Brain microvascular endothelial cell (primary cell): ENCODE measurements around the gene NPS.
A peak's percentile ranks its signal among the peaks of the same experiment; 100 is the strongest.

ENCODE experiments used
- DNase-seq: peaks from one replicate; pipeline ENCODE4 v3.0.0-alpha.2; 2020
- H3K27ac ChIP-seq: fragments of 250-450 bp; sonication (Bioruptor Pico); 2 replicates; pipeline ENCODE4 v1.5.1; 2020; ENCODE audit warnings: mild to moderate bottlenecking, moderate library complexity
- H3K27me3 ChIP-seq: fragments of 250-450 bp; sonication (Bioruptor Pico); replicated peaks from 2 replicates; pipeline ENCODE4 v1.5.1; 2020; ENCODE audit warnings: mild to moderate bottlenecking
- H3K36me3 ChIP-seq: fragments of 250-450 bp; sonication (Bioruptor Pico); replicated peaks from 2 replicates; pipeline ENCODE4 v1.5.1; 2020; ENCODE audit warnings: mild to moderate bottlenecking
- H3K4me3 ChIP-seq: 2 replicates; pipeline ENCODE4 v1.5.1; 2011; ENCODE audit warnings: low read depth, mild to moderate bottlenecking, control low read depth, low read length, moderate library complexity
- CTCF ChIP-seq: IDR thresholded peaks from 2 replicates; pipeline ENCODE4 v1.5.1; 2011; ENCODE audit warnings: low read depth, mild to moderate bottlenecking, moderate library complexity, low read length, control low read depth, inconsistent platforms; ENCODE audit errors: missing control alignments
- in situ Hi-C: cut with HindIII; loops from 2 replicates; pipeline ENCODE4 v1.10.0; 2017; ENCODE audit warnings: low sequenced_read_pairs, low pct_ligation_motif_present

NPS gene

GRCh38 chr10:127548022-127548421 lies 1.1 kb upstream of the NPS start:
- no peaks in the 10 kb centered on the region for H3K27me3 ChIP-seq
- in situ Hi-C loops, result no loop called here
- H3K36me3 ChIP-seq, result no peaks in the 10 kb centered on the region
- no peak overlapping the region for H3K27ac ChIP-seq
- no peak overlapping the region for H3K4me3 ChIP-seq
- DNase-seq, result no peak
- TF ChIP-seq CTCF, result no peak

GRCh38 chr10:127550861-127551260 lies 1.8 kb downstream of the NPS start:
- TF ChIP-seq CTCF, result no peak
- DNase-seq, result no peak
- no peak overlapping the region for H3K4me3 ChIP-seq
- no peak overlapping the region for H3K27ac ChIP-seq
- no peaks in the 10 kb centered on the region for H3K36me3 ChIP-seq
- in situ Hi-C loops, result no loop called here
- no peaks in the 10 kb centered on the region for H3K27me3 ChIP-seq

GRCh38 chr10:127552446-127552845 lies 3.3 kb downstream of the NPS start:
- H3K4me3 ChIP-seq, result no peak overlapping the region
- no peak for DNase-seq
- H3K36me3 ChIP-seq, result no peaks in the 10 kb centered on the region
- H3K27ac ChIP-seq, result no peak overlapping the region
- in situ Hi-C loops, result no loop called here
- no peak for TF ChIP-seq CTCF
- H3K27me3 ChIP-seq, result no peaks in the 10 kb centered on the region

- Histone ChIP-seq H3K27me3 (no peaks in the 10 kb centered on the region), H3K27ac (no peak overlapping the region), H3K4me3 (no peak overlapping the region), H3K36me3 (no peaks in the 10 kb centered on the region)
- no peak for TF ChIP-seq CTCF
- in situ Hi-C loops, result no loop called here
- DNase-seq, result no peak
Measured at GRCh38 chr10:127553417-127553816, 4.3 kb downstream of the NPS start.

- in situ Hi-C loops, result no loop called here
- H3K4me3 ChIP-seq, result no peak overlapping the region
- no peaks in the 10 kb centered on the region for H3K27me3 ChIP-seq
- TF ChIP-seq CTCF, result no peak
- H3K27ac ChIP-seq, result no peak overlapping the region
- no peaks in the 10 kb centered on the region for H3K36me3 ChIP-seq
- peak; percentile 10 for DNase-seq
Measured at GRCh38 chr10:127556916-127557315, 7.8 kb downstream of the NPS start.

- Histone ChIP-seq H3K4me3 (no peak overlapping the region), H3K27me3 (no peaks in the 10 kb centered on the region), H3K36me3 (no peaks in the 10 kb centered on the region), H3K27ac (no peak overlapping the region)
- TF ChIP-seq CTCF, result no peak
- in situ Hi-C loops, result no loop called here
- no peak for DNase-seq
Measured at GRCh38 chr10:127561647-127562046, 12.5 kb downstream of the NPS start.
